Retinal pigment epithelial cell (primary cell): Measurements from ENCODE around the gene ASPM.

Source experiments
- DNase-seq: peaks from one replicate; pipeline ENCODE4 v3.0.0-alpha.2; 2010; ENCODE audit warnings: low read depth
- H3K4me3 ChIP-seq: 2 replicates; pipeline ENCODE4 v1.5.1; 2011; ENCODE audit warnings: mild to moderate bottlenecking, low read length, control low read depth, moderate library complexity
- CTCF ChIP-seq: conservative IDR thresholded peaks from 2 replicates; pipeline ENCODE4 v1.5.1; 2011; ENCODE audit warnings: low read depth, low read length, control low read depth, inconsistent platforms

The ASPM gene

GRCh38 chr1:197129698-197130097 is 16.8 kb downstream of the ASPM start:
- no peak overlapping the region for H3K4me3 ChIP-seq
- no peak for DNase-seq
- TF ChIP-seq CTCF, result no peak

- no peak overlapping the region for H3K4me3 ChIP-seq
- DNase-seq, result no peak
- TF ChIP-seq CTCF, result no peak
These were observed 19.1 kb downstream of the ASPM start for GRCh38 chr1:197127246-197127912.

- no peak for DNase-seq
- no peak for TF ChIP-seq CTCF
These were observed 19.8 kb downstream of the ASPM start for GRCh38 chr1:197126691-197127090.

GRCh38 chr1:197124376-197124775 is 22.1 kb downstream of the ASPM start:
- no peak for DNase-seq
- no peak for TF ChIP-seq CTCF
- no peak overlapping the region for H3K4me3 ChIP-seq

More at GRCh38 chr1:197126691-197127090, 19.8 kb downstream of the ASPM start:
- no peak overlapping the region for H3K4me3 ChIP-seq

- no peak for DNase-seq
- TF ChIP-seq CTCF, result no peak
- no peak overlapping the region for H3K4me3 ChIP-seq
These were observed 30.3 kb downstream of the ASPM start for GRCh38 chr1:197116156-197116555.

GRCh38 chr1:197106869-197107268 is 39.6 kb downstream of the ASPM start:
- TF ChIP-seq CTCF, result no peak
- no peak for DNase-seq
- H3K4me3 ChIP-seq, result no peak overlapping the region

- H3K4me3 ChIP-seq, result no peak overlapping the region
- TF ChIP-seq CTCF, result no peak
- DNase-seq, result no peak
These were observed 43.2 kb downstream of the ASPM start for GRCh38 chr1:197103300-197103699.
